Peyer's patch (tissue), 4 donors: Measurements from ENCODE around the gene COL26A1. TPM values are rescaled to one million over a fixed set of nuclear protein-coding genes. Genes with fewer than 3 reads are reported as not detected.

Experiments used
- DNase-seq, 3 donors: peaks; one replicate each; pipeline ENCODE4 v3.0.0-alpha.2; 2017 to 2019
- H3K27ac ChIP-seq, 4 donors: fragments of 200-600 bp; sonication (generic); one replicate each; pipeline ENCODE4 v1.5.1; 2016 to 2019
- H3K27me3 ChIP-seq, 2 donors: fragments of 200-600 bp; sonication (generic); one replicate each; pipeline ENCODE4 v1.5.1; 2019
- H3K36me3 ChIP-seq, 3 donors: fragments of 200-600 bp; sonication (generic); one replicate each; pipeline ENCODE4 v1.5.1; 2016 to 2019
- H3K4me1 ChIP-seq, 4 donors: fragments of 200-600 bp; sonication (generic); one replicate each; pipeline ENCODE4 v1.5.1; 2016 to 2019
- H3K4me3 ChIP-seq, 4 donors: fragments of 200-600 bp; sonication (generic); 1 replicate in 3 of 4; 2 replicates in 1 of 4; pipeline ENCODE4 v1.5.1; 2016 to 2019; ENCODE audit warnings: mild to moderate bottlenecking in 1 of 4
- H3K9me3 ChIP-seq, 4 donors: fragments of 200-600 bp; sonication (generic); one replicate each; pipeline ENCODE4 v1.5.1; 2016 to 2019; ENCODE audit warnings: mild to moderate bottlenecking in 1 of 4
- POLR2A ChIP-seq, 2 donors: fragments of 450-650 bp; IDR thresholded peaks; one replicate each; pipeline ENCODE4 v1.5.1; 2017; ENCODE audit warnings: antibody characterized with exemption in 2 of 2, mild to moderate bottlenecking in 2 of 2, moderate library complexity in 2 of 2
- total RNA-seq, 4 donors: library from RNA; depleted of rRNA; stranded (reverse); fragments of >200 nt; gene quantifications; one replicate each; pipeline ENCODE4 v1.1.0, GENCODE V29; 2016
- TF ChIP-seq, protein P1 (sequence below), 6 experiments: fragments of 450-650 bp in 4 of 6; fragments of 200-600 bp in 2 of 6; sonication (generic) in 1 of 6; IDR thresholded peaks; one replicate each; pipeline ENCODE4 v1.5.1; 2017 to 2019; ENCODE audit warnings: antibody characterized with exemption in 6 of 6, mild to moderate bottlenecking in 3 of 6, moderate library complexity in 1 of 6

The COL26A1 gene
- total RNA-seq, 4 donors from 2014 or later: not detected

DNA sequence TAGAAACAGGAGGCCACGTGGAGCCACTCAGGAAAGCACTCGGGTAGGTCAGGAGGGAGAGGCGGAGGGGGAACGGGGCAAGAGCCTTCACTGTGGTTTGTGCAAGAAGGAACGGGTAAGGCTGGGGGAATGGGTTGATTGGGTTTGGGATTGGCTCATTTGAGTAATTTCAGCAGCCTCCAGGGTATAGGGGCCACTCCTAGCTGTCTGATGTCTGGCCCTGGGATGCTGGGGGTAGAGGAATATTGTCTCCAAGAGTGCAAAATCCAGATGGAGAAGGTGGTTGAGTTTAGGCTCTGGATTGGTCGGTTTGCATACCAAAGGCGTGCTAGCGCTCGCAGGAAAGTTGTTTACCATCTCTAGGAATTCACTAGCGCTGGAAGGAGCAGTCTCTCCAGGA lies 219.2 kb downstream of the COL26A1 start:
- TF ChIP-seq, protein P1, sequence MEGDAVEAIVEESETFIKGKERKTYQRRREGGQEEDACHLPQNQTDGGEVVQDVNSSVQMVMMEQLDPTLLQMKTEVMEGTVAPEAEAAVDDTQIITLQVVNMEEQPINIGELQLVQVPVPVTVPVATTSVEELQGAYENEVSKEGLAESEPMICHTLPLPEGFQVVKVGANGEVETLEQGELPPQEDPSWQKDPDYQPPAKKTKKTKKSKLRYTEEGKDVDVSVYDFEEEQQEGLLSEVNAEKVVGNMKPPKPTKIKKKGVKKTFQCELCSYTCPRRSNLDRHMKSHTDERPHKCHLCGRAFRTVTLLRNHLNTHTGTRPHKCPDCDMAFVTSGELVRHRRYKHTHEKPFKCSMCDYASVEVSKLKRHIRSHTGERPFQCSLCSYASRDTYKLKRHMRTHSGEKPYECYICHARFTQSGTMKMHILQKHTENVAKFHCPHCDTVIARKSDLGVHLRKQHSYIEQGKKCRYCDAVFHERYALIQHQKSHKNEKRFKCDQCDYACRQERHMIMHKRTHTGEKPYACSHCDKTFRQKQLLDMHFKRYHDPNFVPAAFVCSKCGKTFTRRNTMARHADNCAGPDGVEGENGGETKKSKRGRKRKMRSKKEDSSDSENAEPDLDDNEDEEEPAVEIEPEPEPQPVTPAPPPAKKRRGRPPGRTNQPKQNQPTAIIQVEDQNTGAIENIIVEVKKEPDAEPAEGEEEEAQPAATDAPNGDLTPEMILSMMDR (IDR thresholded peaks at IDR 0.05): no peak
- Histone ChIP-seq H3K27me3 (no peaks in the 10 kb centered on the region), H3K9me3 (peaks cover 0 to 4% (median 0%) of the 10 kb centered on the region in 4 donors), H3K4me3 (no peak overlapping the region), H3K36me3 (no peaks in the 10 kb centered on the region), H3K4me1 (peaks cover 0 to 25% (median 0%) of the 10 kb centered on the region in 4 donors), H3K27ac (no peak overlapping the region)
- peak in 1 of 3 donors; percentile 23 for DNase-seq

DNA sequence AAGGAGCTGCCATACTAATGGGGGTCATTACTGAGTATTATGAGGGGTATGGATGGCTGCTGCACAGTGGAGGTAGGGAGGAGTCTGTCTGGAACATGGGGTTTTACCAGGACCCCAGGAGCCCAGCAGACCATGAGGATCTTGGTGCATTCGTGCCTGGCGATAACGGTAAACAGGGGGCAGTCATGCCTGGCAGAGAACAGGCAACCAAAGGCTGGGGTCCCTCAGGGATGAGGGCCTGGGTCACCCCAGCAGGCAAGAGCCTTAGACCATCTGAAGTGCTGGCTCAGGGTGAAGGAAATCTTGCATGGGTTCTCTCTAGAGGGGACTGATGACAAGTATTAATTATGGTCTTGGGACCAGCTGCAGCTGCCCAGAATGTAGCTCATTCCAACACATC lies 220.3 kb downstream of the COL26A1 start:
- DNase-seq: peak in 1 of 3 donors; percentile 34
- TF ChIP-seq POLR2A (IDR thresholded peaks at IDR 0.05): no peak
- TF ChIP-seq, protein P1 (IDR thresholded peaks at IDR 0.05): no peak
- Histone ChIP-seq H3K4me1 (peaks cover 0 to 25% (median 0%) of the 10 kb centered on the region in 4 donors), H3K4me3 (no peak overlapping the region), H3K36me3 (no peaks in the 10 kb centered on the region), H3K27ac (no peak overlapping the region), H3K27me3 (no peaks in the 10 kb centered on the region), H3K9me3 (peaks cover 0 to 4% (median 0%) of the 10 kb centered on the region in 4 donors)

DNA sequence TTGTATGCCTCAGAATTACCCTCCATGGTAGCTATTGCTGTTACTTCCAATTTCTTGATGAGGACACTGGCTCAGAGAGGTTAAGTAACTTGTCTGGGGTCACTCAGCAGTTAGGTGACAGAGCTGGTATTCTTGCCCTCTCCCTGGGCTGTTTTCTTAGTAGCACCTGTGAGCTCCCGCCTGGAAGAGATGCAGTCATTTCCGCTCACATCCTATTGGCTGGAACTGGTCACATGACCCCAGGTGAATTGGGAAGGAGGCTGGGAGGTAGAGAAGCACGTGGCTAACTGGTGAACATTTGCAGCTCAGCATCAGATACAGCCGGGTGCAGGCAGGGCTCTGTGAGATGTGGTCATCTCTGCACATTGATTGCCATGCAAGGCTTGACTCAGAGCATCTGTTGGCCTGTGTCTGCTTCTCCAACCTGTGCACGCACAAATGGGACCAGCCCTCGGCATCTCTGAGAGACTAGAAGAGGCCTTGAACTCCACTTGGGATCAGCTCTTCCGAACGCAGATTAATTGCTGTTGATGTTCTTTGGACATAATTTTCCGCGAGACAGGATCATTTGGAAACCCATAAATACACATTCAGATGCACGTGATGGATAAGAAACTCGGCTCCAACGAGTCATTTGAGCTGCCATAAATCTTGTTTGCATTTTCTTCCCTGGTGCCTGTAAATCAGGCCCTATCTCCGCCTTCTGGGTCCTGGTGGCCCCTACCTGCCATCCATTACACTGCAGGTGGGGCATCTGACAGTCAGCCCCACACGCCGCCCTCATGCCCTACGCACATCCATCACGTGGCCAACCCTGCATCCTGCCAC lies 223.6 kb downstream of the COL26A1 start:
- Histone ChIP-seq H3K27me3 (no peaks in the 10 kb centered on the region), H3K36me3 (no peaks in the 10 kb centered on the region), H3K27ac (peak overlapping the region in 2 of 4 donors; percentile 74 to 80), H3K4me1 (peaks cover 0 to 25% (median 0%) of the 10 kb centered on the region in 4 donors), H3K4me3 (no peak overlapping the region), H3K9me3 (peaks cover 0 to 4% (median 0%) of the 10 kb centered on the region in 4 donors)
- TF ChIP-seq POLR2A (IDR thresholded peaks at IDR 0.05): no peak
- TF ChIP-seq, protein P1 (IDR thresholded peaks at IDR 0.05): peak in 3 of 6 experiments; percentile 28 to 42 (median 38)
- DNase-seq: peak in 2 of 3 donors; percentile 64 to 73

DNA sequence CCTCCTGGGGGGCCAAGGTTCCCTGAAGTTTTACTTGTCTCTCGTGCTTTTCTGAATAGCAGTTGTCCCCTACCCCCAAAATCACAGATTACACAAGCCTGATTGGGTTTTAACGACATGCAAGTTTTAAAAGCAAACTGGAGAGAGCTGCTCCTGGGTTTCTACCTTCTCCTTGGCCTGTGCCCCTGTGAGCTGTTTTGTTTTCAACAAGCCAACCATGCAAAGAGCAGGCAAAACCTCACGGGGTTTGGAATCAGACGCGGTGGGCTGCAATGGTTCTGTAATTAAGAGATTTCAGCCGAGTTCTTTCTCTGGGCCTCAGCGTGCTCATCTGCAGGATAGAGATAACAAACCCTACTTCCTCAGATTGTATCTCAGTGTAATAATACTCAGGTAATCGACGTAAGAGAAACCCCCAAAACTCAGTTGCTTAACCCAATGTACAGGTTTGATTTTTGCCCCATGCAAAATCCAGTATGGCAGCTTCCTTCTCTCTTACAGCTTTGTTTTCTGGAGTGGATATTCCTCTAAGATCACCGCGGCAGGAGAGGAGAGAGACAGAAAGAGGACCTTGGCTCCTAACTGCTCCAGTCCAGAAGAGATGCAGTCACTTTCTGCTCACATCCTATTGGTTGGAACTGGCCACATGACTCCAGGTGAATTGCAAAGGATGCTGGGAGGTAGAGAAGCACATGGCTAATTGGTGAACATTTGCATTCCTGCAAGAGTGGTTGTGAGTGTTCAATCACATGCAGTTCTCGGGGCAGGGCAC lies 224.4 kb downstream of the COL26A1 start:
- Histone ChIP-seq H3K36me3 (no peaks in the 10 kb centered on the region), H3K9me3 (peaks cover 0 to 4% (median 0%) of the 10 kb centered on the region in 4 donors), H3K27me3 (no peaks in the 10 kb centered on the region), H3K4me3 (no peak overlapping the region), H3K4me1 (peaks cover 0 to 25% (median 0%) of the 10 kb centered on the region in 4 donors), H3K27ac (peak overlapping the region in 1 of 4 donors; percentile 80)
- DNase-seq: peak in 1 of 3 donors; percentile 29
- no peak for TF ChIP-seq POLR2A (IDR thresholded peaks at IDR 0.05)
- TF ChIP-seq, protein P1 (IDR thresholded peaks at IDR 0.05): no peak

DNA sequence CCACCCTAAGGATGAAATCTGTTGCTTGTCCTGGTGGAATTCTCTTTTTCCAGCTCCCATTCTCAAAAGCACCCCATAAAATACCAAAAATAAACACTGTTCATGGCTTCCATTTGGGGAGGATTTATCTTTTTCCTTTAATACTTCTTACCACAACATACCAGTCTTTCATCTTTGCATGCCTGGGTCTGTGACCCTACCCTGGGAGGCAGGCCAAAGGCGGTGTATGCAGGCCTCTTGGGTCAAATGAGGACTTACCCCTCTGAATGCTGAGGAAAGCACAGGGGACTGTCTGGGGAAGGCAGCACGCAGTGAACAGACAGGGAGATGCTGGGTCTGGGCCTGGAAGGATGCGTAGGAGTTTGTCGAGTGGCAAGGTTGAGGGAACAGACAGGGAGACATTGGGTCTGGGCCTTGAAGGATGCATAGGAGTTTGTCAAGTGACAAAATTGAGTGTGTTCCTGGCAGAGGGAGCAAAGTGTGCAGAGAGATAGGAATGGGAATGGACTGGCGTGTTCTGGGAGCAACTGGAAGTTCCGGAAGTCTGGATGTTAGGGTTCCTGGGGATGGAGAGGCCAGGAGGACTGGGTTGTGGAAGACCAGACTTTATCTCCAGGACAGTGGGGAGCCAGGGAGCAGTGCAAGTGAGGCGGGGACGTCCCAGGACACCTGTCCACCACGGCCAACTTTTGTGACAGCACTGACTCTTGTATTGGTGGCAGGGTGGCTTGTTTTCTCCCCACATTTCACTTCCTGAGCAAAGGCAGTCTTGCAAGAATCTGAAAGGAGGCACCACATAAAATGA lies 225.7 kb downstream of the COL26A1 start:
- TF ChIP-seq, protein P1 (IDR thresholded peaks at IDR 0.05): no peak
- TF ChIP-seq POLR2A (IDR thresholded peaks at IDR 0.05): no peak
- H3K27me3 ChIP-seq: no peaks in the 10 kb centered on the region

More for the DNA sequence above, 225.7 kb downstream of the COL26A1 start:
- Histone ChIP-seq H3K4me3 (no peak overlapping the region), H3K27ac (no peak overlapping the region), H3K4me1 (peaks cover 0 to 25% (median 0%) of the 10 kb centered on the region in 4 donors), H3K36me3 (no peaks in the 10 kb centered on the region), H3K9me3 (no peaks in the 10 kb centered on the region)
- peak in 1 of 3 donors; percentile 28 for DNase-seq
